GM08714 (cell line): Measurements from ENCODE around the gene TRIO.

Experiments
- H3K4me3 ChIP-seq: fragments of 200-500 bp; sonication (Bioruptor generic); 2 replicates; pipeline ENCODE4 v1.5.1; 2014; ENCODE audit warnings: mild to moderate bottlenecking, low read length, inconsistent platforms
- ZNF274 ChIP-seq: IDR thresholded peaks from 2 replicates; pipeline ENCODE4 v1.6.1; 2012; ENCODE audit warnings: mild to moderate bottlenecking, low read depth, low read length

The TRIO gene

DNA sequence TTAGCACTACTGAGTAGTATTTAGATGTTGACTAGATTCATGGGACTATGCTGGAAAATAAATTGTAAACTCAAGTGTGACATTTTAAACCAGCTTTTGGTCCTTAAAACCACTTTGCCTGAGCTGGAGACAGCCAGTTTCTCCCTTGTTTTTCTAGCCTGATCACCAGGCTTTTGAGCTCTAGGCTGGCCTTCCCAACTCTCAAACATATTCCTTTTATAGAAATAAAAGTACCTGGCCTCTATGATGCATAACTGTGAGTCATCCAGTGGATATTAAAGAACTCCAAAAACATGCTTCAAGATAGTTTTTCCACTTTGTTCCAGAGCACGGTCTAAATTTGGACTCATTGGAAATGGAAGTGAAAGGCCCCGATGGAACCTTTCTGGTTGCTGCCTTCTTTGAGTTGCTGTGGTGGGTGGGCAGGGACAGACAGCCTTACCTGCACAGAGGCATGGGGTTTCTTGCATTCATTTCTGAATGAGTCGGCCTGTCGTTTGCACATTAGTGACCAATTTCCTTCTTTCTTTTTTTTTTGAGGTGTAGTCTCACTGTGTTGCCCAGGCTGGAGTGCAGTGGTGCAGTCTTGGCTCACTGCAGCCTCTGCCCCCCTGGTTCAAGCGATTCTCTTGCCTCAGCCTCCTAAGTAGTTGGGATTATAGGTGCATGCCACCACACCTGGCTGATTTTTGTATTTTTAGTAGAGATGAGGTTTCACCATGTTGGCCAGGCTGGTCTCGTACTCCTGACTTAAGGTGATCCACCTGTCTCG, 43.1 kb downstream of the TRIO start:
- no peak overlapping the region; the same call in 1 of the 2 replicates for H3K4me3 ChIP-seq
- no peak for TF ChIP-seq ZNF274

DNA sequence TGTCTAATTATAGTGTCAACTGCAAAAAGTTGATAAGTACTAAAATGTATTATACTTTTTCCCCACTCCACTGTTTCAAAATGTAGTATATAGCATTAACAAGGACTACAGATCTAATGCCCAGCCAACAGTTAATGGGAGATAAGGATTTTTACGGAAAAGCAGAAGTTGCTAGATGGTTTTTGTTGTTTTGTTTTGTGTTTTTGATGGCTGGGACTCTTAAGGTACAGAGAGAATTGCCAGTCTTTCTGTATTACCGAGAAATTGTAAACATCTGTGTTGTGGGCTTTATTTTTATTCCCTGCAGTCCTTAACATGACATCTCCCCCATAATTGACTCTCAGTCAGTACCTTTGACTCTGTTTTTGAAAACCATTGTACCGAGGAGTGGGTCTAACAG, 44.0 kb downstream of the TRIO start:
- TF ChIP-seq ZNF274, result no peak
- H3K4me3 ChIP-seq, result no peak overlapping the region

DNA sequence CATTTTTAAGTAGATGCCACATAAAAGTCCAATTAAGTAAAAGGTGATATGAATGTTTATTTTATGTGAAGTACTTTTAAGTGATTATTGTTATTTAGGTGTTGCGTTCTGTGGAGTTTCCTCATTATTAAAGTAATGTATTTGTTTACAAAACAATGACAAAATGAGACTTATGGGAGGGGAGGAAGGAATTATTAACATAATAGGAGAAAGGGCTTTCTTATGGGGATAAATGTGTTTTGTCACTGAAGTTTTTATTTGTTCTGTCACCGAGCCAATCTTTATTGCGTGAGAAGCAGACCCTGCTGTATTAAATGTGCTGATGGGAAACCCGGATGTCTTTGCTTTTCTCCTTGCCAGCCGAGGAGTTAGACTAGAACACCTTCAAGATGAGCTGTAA, 44.5 kb downstream of the TRIO start:
- no peak overlapping the region for H3K4me3 ChIP-seq
- no peak for TF ChIP-seq ZNF274

GRCh38 chr5:14188778-14189177, 45.6 kb downstream of the TRIO start:
- H3K4me3 ChIP-seq, result no peak overlapping the region
- TF ChIP-seq ZNF274, result no peak

- H3K4me3 ChIP-seq, result no peak overlapping the region
Measured at GRCh38 chr5:14189680-14190079, 46.5 kb downstream of the TRIO start.

GRCh38 chr5:14190194-14191164, 47.3 kb downstream of the TRIO start:
- H3K4me3 ChIP-seq, result no peak overlapping the region
- TF ChIP-seq ZNF274, result no peak

More at GRCh38 chr5:14189680-14190079, 46.5 kb downstream of the TRIO start:
- no peak for TF ChIP-seq ZNF274

DNA sequence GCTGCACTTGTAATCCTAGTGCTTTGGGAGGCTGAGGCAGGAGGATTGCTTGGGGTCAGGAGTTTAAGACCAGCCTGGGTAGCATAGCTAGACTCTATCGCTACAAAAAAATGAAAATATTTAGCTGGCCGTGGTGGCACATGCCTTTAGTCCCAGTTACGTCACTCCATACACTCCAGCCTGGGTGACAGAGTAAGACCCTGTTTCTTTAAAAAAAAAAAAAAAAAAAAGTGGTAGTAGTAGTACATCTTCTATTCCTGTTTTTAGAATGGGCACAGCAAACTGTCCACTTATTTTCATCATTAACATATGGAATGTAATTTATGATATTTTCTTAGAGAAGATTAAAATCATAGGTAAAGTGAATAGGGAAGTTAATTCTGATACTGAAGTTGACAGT, 48.2 kb downstream of the TRIO start:
- no peak overlapping the region for H3K4me3 ChIP-seq
- no peak for TF ChIP-seq ZNF274

- TF ChIP-seq ZNF274, result no peak
- no peak overlapping the region for H3K4me3 ChIP-seq
Measured at GRCh38 chr5:14193496-14193895, 50.4 kb downstream of the TRIO start.

DNA sequence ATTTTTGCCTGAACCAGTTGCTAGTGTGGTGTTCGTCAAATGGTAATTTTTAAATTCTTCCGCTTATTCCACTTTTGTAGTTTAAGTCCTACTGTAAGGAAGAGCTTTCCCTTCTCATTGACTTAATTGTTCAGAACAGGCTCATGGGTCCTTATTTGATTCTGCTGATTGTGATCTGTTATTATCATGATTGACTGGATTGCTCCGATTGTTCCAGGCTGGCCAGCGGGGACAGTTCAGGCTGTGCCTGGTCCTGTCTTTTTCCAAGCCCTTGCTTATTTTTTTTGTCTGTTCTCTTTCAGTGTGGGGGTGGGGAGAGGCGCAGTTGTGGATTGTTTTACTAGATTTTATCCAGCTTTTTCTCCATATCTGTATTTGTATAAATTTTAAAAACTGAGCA, 52.4 kb downstream of the TRIO start:
- TF ChIP-seq ZNF274, result no peak
- no peak overlapping the region for H3K4me3 ChIP-seq

DNA sequence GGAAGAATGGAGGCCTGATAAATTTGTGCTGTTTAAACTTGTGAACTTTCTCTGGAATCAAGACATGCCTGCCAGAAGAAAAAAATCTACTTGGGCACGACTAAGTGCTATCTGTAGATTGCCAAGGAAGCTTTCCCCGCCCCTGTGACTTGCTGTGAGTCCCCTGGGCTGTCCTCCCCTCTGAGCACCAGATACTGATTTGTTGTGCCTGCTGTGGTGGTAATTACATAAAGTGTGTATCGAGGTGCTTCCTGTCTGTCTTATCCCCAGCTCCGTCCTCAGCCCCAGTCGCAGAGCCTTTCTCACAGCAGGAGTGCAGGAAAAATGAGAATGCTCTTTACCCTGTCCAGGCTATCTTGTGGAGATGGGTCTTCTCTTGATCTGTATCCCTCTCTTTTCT, 53.9 kb downstream of the TRIO start:
- TF ChIP-seq ZNF274, result no peak
- H3K4me3 ChIP-seq, result no peak overlapping the region

- no peak for TF ChIP-seq ZNF274
- H3K4me3 ChIP-seq, result no peak overlapping the region
Measured at GRCh38 chr5:14199902-14200301, 56.8 kb downstream of the TRIO start.

- no peak overlapping the region for H3K4me3 ChIP-seq
- no peak for TF ChIP-seq ZNF274
Measured at GRCh38 chr5:14200312-14200990, 57.3 kb downstream of the TRIO start.

- no peak for TF ChIP-seq ZNF274
- H3K4me3 ChIP-seq, result no peak overlapping the region
Measured at GRCh38 chr5:14201325-14202045, 58.3 kb downstream of the TRIO start.

DNA sequence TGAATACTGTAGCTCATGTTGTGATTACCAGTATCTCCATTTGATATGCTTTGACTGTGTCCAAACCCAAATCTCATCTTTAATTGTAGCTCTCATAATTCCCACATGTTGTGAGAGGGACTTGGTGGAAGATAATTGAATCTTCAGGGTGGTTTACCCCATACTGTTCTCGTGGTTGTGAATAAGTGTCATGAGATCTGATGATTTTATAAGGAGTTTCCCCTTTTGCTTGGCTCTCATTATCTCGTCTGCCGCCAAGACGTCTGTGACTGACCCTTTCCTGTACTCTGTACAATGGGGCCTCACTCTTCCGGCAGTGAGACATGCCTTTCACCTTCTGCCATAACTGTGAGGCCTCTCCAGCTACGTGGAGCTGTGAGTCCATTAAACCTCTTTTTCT, 59.3 kb downstream of the TRIO start:
- peak overlapping the region; percentile 9; the same call in 1 of the 2 replicates for H3K4me3 ChIP-seq
- no peak for TF ChIP-seq ZNF274
